IPS-20b (cell line): ENCODE measurements around the gene MAST3.

Experiments used
- H3K27ac ChIP-seq: one replicate; pipeline ENCODE4 v1.5.1; 2013; ENCODE audit warnings: low read length
- H3K27me3 ChIP-seq: 2 replicates; pipeline ENCODE4 v1.6.1; 2013; ENCODE audit warnings: mild to moderate bottlenecking, low read length, inconsistent platforms; ENCODE audit not compliant: insufficient read depth
- H3K36me3 ChIP-seq: 2 replicates; pipeline ENCODE4 v1.6.1; 2013; ENCODE audit warnings: low read depth, mild to moderate bottlenecking, inconsistent platforms, low read length, moderate library complexity; ENCODE audit not compliant: insufficient read depth
- H3K4me1 ChIP-seq: 2 replicates; pipeline ENCODE4 v1.6.1; 2013; ENCODE audit warnings: mild to moderate bottlenecking, control low read depth, inconsistent platforms, low read length, moderate library complexity; ENCODE audit not compliant: insufficient read depth
- H3K4me3 ChIP-seq: 2 replicates; pipeline ENCODE4 v1.5.1; 2013; ENCODE audit warnings: mild to moderate bottlenecking, low read length, inconsistent platforms
- H3K9ac ChIP-seq: 2 replicates; pipeline ENCODE4 v1.6.1; 2013; ENCODE audit warnings: low read depth, mild to moderate bottlenecking, inconsistent platforms, low read length, moderate library complexity
- H3K9me3 ChIP-seq: 2 replicates; pipeline ENCODE4 v1.6.1; 2013; ENCODE audit warnings: mild to moderate bottlenecking, low read depth, low read length, inconsistent platforms; ENCODE audit not compliant: insufficient read depth

The MAST3 gene

DNA sequence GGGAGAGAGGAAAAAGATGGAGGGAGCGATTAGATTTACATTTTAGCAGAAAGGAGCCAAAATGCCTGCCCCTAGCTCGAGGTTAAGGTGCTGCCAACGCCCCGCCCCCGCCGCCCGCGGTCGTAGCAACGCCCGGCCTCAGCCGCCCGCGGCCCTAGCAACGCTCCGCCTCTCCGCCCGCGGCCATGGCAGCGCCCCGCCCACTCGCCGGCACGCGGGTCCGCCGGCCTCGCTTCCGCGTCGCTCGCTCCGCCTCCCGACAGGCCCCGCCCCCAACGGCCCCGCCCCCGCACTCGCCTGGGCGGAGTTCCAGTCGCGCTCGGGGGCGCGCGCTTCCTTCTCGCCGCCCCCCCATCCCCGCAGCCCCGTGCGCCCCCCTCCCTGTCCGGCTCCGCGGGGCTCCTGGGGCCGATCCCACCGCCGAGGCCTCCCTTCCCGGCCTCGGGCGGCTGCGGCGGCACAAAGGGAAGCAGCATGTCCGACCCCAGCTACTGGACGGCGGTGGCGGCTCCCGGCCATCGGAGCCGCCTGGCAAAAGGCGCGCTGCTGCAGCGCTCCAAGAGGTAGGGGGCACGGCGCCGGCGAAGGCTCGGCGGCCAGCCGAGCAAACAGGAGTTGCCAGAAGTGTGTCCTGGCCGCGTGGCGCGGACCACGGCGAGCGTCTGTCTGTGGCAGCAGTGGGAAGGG, 20.3 kb downstream of the MAST3 start:
- peak overlapping the region; percentile 89 for H3K9ac ChIP-seq
- H3K27ac ChIP-seq, result no peak overlapping the region
- H3K4me1 ChIP-seq, result peaks cover 4% of the 10 kb centered on the region
- H3K4me3 ChIP-seq, result peak overlapping the region; percentile 80
- peaks cover 6% of the 10 kb centered on the region; the same call in 1 of the 2 replicates for H3K27me3 ChIP-seq
- H3K36me3 ChIP-seq, result peaks cover 4% of the 10 kb centered on the region
- H3K9me3 ChIP-seq, result no peaks in the 10 kb centered on the region

DNA sequence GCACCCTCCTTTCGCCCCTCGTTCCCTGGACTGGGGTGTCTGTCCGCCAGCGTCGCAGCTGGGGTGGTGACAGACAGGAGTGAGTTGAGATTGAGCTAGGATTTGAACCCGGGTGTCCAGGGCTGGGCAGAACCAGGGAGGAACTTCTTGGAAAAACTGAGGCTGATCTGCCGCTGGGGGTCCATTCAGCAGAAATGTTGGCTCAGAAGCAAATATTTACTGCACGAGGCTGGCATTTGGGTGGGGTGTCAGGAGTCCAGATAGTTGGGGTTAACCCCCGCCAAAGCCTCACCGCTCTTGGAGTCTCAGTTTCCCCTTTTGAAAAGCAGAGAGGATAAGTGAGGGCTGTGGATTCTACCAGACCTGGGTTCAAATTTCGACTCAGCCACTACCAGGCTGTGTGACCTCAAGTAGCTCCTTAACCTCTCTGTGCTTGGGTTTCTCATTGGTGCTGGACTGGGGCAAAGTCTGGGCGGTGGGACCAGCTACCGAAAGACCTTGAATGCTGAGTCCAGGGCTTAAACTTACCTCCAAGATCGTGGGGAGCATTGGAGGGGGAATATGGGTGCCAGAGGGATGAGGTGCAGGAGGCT, 20.9 kb downstream of the MAST3 start:
- H3K9me3 ChIP-seq, result no peaks in the 10 kb centered on the region

GRCh38 chr19:18119013-18119716, 21.6 kb downstream of the MAST3 start:
- peak overlapping the region; percentile 80; the same call in 1 of the 2 replicates for H3K4me3 ChIP-seq

More for the DNA sequence above, 20.9 kb downstream of the MAST3 start:
- peak overlapping the region; percentile 89 for H3K9ac ChIP-seq
- H3K27ac ChIP-seq, result no peak overlapping the region
- peak overlapping the region; percentile 80 for H3K4me3 ChIP-seq
- H3K4me1 ChIP-seq, result peaks cover 4% of the 10 kb centered on the region
- H3K36me3 ChIP-seq, result peaks cover 10% of the 10 kb centered on the region
- H3K27me3 ChIP-seq, result peaks cover 6% of the 10 kb centered on the region; the same call in 1 of the 2 replicates

DNA sequence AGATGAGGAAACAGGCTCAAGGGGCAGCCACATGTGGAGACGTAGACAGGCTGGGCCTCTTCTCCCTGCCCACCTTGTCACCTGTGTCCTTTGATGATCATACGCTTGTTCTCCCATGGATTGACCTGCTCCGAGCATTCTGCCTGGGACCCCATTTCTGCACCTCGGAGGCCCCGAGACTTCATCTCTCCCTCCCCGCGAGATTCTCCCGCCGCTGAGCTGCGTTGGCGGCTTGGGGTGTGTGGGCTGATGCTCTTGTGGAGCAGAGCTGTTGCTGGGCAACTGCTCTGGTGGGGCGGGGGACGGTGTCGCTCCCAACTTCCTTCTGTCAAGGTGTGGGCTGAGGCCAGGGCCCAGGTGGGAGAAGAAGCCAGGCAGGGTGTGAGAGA, 22.1 kb downstream of the MAST3 start:
- Histone ChIP-seq H3K9ac (no peak overlapping the region), H3K27ac (no peak overlapping the region), H3K36me3 (peaks cover 15% of the 10 kb centered on the region), H3K27me3 (peaks cover 6% of the 10 kb centered on the region; the same call in 1 of the 2 replicates), H3K4me3 (no peak overlapping the region), H3K9me3 (no peaks in the 10 kb centered on the region), H3K4me1 (peaks cover 4% of the 10 kb centered on the region)

More at GRCh38 chr19:18119013-18119716, 21.6 kb downstream of the MAST3 start:
- no peak overlapping the region for H3K9ac ChIP-seq
- peaks cover 6% of the 10 kb centered on the region; the same call in 1 of the 2 replicates for H3K27me3 ChIP-seq
- H3K4me1 ChIP-seq, result peaks cover 4% of the 10 kb centered on the region
- peaks cover 14% of the 10 kb centered on the region for H3K36me3 ChIP-seq
- no peaks in the 10 kb centered on the region for H3K9me3 ChIP-seq
- no peak overlapping the region for H3K27ac ChIP-seq

DNA sequence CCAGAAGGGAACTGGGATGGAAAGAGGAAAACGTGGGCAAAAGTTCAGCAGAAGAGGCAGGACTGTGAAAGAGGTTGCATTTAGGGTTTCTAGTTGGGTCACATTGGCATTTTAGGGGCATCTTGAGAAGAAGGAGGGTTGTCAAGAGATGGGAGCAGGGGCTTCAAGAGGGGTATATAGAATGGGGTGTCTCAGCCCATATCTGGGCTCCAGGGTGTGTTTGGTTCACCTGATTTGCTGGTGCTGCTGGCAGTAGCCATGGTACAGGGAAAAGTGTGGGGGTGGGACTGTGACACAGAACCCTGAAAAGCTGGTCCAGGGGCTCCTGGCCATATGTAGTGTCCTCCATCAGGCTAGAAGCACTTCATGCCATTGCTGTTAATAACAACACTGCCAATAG, 22.5 kb downstream of the MAST3 start:
- Histone ChIP-seq H3K27ac (no peak overlapping the region), H3K4me1 (peaks cover 4% of the 10 kb centered on the region), H3K4me3 (no peak overlapping the region), H3K9ac (no peak overlapping the region), H3K9me3 (no peaks in the 10 kb centered on the region), H3K36me3 (peaks cover 18% of the 10 kb centered on the region), H3K27me3 (peaks cover 6% of the 10 kb centered on the region; the same call in 1 of the 2 replicates)

DNA sequence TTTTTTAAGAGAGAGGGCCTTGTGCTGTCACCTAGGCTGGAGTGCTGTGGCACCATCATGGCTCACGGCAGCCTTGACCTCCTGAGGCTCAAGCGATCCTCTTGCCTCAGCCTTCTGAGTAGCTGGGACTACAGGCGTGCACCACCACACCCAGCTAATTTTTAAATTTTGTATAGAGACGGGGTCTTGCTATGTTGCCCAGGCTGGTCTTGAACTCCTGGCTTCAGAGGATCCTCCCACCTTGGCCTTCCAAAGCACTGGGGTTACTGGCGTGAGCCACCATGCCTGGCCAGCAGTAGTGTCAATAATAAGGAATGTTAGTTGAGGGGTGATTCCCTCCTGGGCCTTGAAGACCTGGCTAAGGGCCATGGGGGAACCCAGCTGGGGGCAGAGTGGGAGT, 23.6 kb downstream of the MAST3 start:
- no peaks in the 10 kb centered on the region for H3K9me3 ChIP-seq
- H3K4me1 ChIP-seq, result peaks cover 4% of the 10 kb centered on the region

GRCh38 chr19:18122424-18122823, 24.8 kb downstream of the MAST3 start:
- no peak overlapping the region for H3K9ac ChIP-seq
- peaks cover 20% of the 10 kb centered on the region for H3K36me3 ChIP-seq
- no peak overlapping the region for H3K4me3 ChIP-seq
- H3K27ac ChIP-seq, result no peak overlapping the region
- H3K27me3 ChIP-seq, result peaks cover 6% of the 10 kb centered on the region; the same call in 1 of the 2 replicates
- peaks cover 1% of the 10 kb centered on the region for H3K4me1 ChIP-seq
- no peaks in the 10 kb centered on the region for H3K9me3 ChIP-seq

More for the DNA sequence above, 23.6 kb downstream of the MAST3 start:
- Histone ChIP-seq H3K9ac (no peak overlapping the region), H3K27ac (no peak overlapping the region), H3K4me3 (no peak overlapping the region), H3K27me3 (peaks cover 6% of the 10 kb centered on the region; the same call in 1 of the 2 replicates), H3K36me3 (peaks cover 20% of the 10 kb centered on the region)

DNA sequence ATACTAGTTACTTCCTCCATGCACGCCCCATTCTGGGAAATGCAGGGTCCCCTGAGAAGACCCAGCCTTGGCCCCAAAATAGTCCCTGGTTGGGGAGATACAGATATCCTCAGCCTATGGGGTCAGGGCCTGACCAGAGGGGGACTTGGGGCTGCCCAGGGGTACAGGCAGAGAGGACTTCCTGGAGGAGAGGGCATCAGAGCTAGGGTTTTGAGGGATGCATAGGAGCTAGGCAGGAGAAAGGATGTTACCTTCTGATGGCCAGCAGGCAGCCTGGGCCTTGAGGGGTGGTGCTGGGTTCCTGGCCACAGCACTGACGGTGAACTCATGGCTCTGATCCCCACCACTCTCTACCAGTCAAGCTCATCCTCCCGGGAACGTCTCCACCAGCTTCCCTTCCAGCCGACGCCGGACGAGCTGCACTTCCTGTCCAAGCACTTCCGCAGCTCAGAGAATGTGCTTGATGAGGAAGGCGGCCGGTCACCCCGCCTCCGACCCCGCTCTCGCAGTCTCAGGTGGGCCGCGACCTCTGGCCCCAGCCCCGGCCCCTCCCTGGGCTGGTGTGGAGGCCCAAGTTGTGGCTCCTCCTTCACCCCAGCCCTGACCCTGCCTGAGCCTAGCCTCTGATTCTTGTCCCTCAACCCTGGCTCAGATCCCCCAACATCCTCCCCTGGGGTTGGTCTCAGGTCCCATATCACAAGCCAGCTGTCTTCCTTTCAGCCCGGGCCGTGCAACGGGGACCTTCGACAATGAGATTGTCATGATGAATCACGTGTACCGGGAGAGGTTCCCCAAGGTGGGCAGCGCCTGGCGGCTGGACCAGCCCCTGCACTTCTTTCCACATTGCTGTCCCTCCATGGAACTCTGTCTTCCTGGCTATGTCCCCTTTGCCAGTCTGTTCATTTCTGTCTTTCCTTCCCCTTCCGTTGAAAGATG, 25.6 kb downstream of the MAST3 start:
- no peak overlapping the region for H3K4me3 ChIP-seq
- H3K36me3 ChIP-seq, result peaks cover 20% of the 10 kb centered on the region
- peaks cover 6% of the 10 kb centered on the region; the same call in 1 of the 2 replicates for H3K27me3 ChIP-seq
- no peaks in the 10 kb centered on the region; the same call in none of the 2 replicates for H3K4me1 ChIP-seq
- H3K9me3 ChIP-seq, result no peaks in the 10 kb centered on the region
- H3K27ac ChIP-seq, result no peak overlapping the region
- no peak overlapping the region for H3K9ac ChIP-seq

GRCh38 chr19:18123819-18124218, 26.2 kb downstream of the MAST3 start:
- peaks cover 4% of the 10 kb centered on the region; the same call in 1 of the 2 replicates for H3K27me3 ChIP-seq
- no peak overlapping the region for H3K9ac ChIP-seq
- H3K4me3 ChIP-seq, result no peak overlapping the region
- no peaks in the 10 kb centered on the region; the same call in none of the 2 replicates for H3K4me1 ChIP-seq
- peaks cover 24% of the 10 kb centered on the region for H3K36me3 ChIP-seq
- H3K9me3 ChIP-seq, result no peaks in the 10 kb centered on the region
- no peak overlapping the region for H3K27ac ChIP-seq

GRCh38 chr19:18126097-18126496, 28.5 kb downstream of the MAST3 start:
- Histone ChIP-seq H3K27me3 (no peaks in the 10 kb centered on the region), H3K4me3 (no peak overlapping the region), H3K9me3 (no peaks in the 10 kb centered on the region), H3K27ac (no peak overlapping the region), H3K4me1 (no peaks in the 10 kb centered on the region), H3K9ac (no peak overlapping the region), H3K36me3 (peaks cover 37% of the 10 kb centered on the region)

GRCh38 chr19:18128044-18128443, 30.5 kb downstream of the MAST3 start:
- H3K27ac ChIP-seq, result no peak overlapping the region
- H3K36me3 ChIP-seq, result peaks cover 36% of the 10 kb centered on the region
- no peak overlapping the region for H3K9ac ChIP-seq
- no peaks in the 10 kb centered on the region for H3K27me3 ChIP-seq
- no peaks in the 10 kb centered on the region for H3K9me3 ChIP-seq
- H3K4me3 ChIP-seq, result no peak overlapping the region
- H3K4me1 ChIP-seq, result no peaks in the 10 kb centered on the region
